HepG2 (cell line): ENCODE data around the gene KAT6B. TPM values are rescaled to one million over a fixed set of nuclear protein-coding genes. Genes with fewer than 3 reads are reported as not detected.

ENCODE experiments used
- ATAC-seq: fragments of 200-7000 bp; cut with Tn5 transposase; 3 replicates; pipeline ENCODE4 v1.9.1; 2020; ENCODE audit warnings: mild to moderate bottlenecking, moderate library complexity
- BruUV-seq: library from RNA; stranded (reverse); fragments of 400-500 nt; replicated peaks from 2 replicates; lab custom pipeline; 2021; lab: Mats Ljungman, UMichigan
- CTCF ChIA-PET: fragments of 300-600 bp; formaldehyde crosslinking; extraction: SDS; loops from one replicate; lab custom pipeline; 2021; ENCODE audit warnings: low total read pairs, inconsistent platforms, low intra/inter-chr PET ratio; lab: Yijun Ruan, JAX
- POLR2A ChIA-PET: fragments of 350-600 bp; sonication (Branson Sonifier 250); formaldehyde crosslinking; loops from one replicate; lab custom pipeline; 2020; ENCODE audit warnings: antibody characterized with exemption, inconsistent platforms; lab: Yijun Ruan, JAX
- DNase-seq: peaks from one replicate; pipeline ENCODE4 v3.0.0-alpha.2; 2015; ENCODE audit warnings: low spot score
- FAIRE-seq: peaks from 3 replicates; lab custom pipeline; 2011; peaks lifted over from hg19 to GRCh38; lab: Jason Lieb, UNC
- H2AFZ ChIP-seq: one replicate; pipeline ENCODE4 v1.6.1; 2011; ENCODE audit warnings: low read length, inconsistent platforms
- H3K27ac ChIP-seq: fragments of 300-600 bp; 3 replicates; pipeline ENCODE4 v1.8.0; 2011; ENCODE audit warnings: mixed run types, mild to moderate bottlenecking, mixed read lengths, low read length, inconsistent platforms; ENCODE audit not compliant: insufficient read depth; ENCODE audit errors: extremely low read length
- H3K27me3 ChIP-seq, 2 experiments: fragments of 200-600 bp in 1 of 2; 2 replicates in 1 of 2; 3 replicates in 1 of 2; pipeline versions ENCODE4 v1.6.0 to v1.8.0; 2011; ENCODE audit warnings: low read length in 2 of 2, mild to moderate bottlenecking in 2 of 2, moderate library complexity in 2 of 2, inconsistent platforms in 1 of 2; ENCODE audit not compliant: insufficient read depth in 2 of 2, control insufficient read depth in 1 of 2
- H3K36me3 ChIP-seq, 2 experiments: fragments of 200-600 bp in 1 of 2; replicated peaks in 1 of 2; 2 replicates in 1 of 2; 3 replicates in 1 of 2; pipeline versions ENCODE4 v1.5.1 to v1.8.0; 2011; ENCODE audit warnings: low read length in 2 of 2, inconsistent platforms in 1 of 2; ENCODE audit not compliant: insufficient read depth in 2 of 2, control insufficient read depth in 1 of 2
- H3K4me1 ChIP-seq: 2 replicates; pipeline ENCODE4 v1.5.1; 2012; ENCODE audit warnings: low read length, inconsistent platforms; ENCODE audit not compliant: insufficient read depth
- H3K4me2 ChIP-seq: 2 replicates; pipeline ENCODE4 v1.6.0; 2011; ENCODE audit warnings: low read depth, low read length, inconsistent platforms
- H3K4me3 ChIP-seq, 3 experiments: fragments of 200-600 bp in 1 of 3; sonication (generic), shearing (Covaris generic) in 1 of 3; replicated peaks in 1 of 3; 2 replicates each; pipeline ENCODE4 v1.5.1; 2011 to 2016; ENCODE audit warnings: low read length in 3 of 3, inconsistent platforms in 2 of 3, low read depth in 2 of 3, mild to moderate bottlenecking in 2 of 3, control low read depth in 1 of 3, mixed read lengths in 1 of 3; ENCODE audit not compliant: insufficient read depth in 1 of 3
- H3K79me2 ChIP-seq: one replicate; pipeline ENCODE4 v1.6.1; 2011; ENCODE audit warnings: low read length, inconsistent platforms; ENCODE audit not compliant: insufficient read depth
- H3K9ac ChIP-seq: 2 replicates; pipeline ENCODE4 v1.6.0; 2011; ENCODE audit warnings: mild to moderate bottlenecking, low read depth, low read length, inconsistent platforms; ENCODE audit not compliant: insufficient read depth
- H3K9me3 ChIP-seq: 2 replicates; pipeline ENCODE4 v1.5.1; 2012; ENCODE audit warnings: mild to moderate bottlenecking, low read length
- H4K20me1 ChIP-seq: 2 replicates; pipeline ENCODE4 v1.6.0; 2011; ENCODE audit warnings: inconsistent platforms, mild to moderate bottlenecking, low read length, moderate library complexity; ENCODE audit not compliant: insufficient read depth
- CREB1 ChIP-seq, 2 experiments: fragments of 450-650 bp in 1 of 2; IDR thresholded peaks; 2 replicates each; pipeline ENCODE4 v1.6.1; 2016 to 2017; ENCODE audit warnings: control low read depth in 1 of 2, mild to moderate bottlenecking in 1 of 2, missing compliant biosample characterization in 1 of 2, missing genetic modification characterization in 1 of 2
- HDAC6 ChIP-seq: fragments of 200-600 bp; sonication (generic); IDR thresholded peaks from 2 replicates; pipeline ENCODE4 v1.7.0; 2017; ENCODE audit warnings: mild to moderate bottlenecking, antibody characterized with exemption, low read length, low read depth
- KLF9 ChIP-seq: IDR thresholded peaks from 2 replicates; pipeline ENCODE4 v1.6.1; 2016; ENCODE audit warnings: low read depth
- NCOR1 ChIP-seq: fragments of 200-600 bp; sonication (generic); IDR thresholded peaks from 2 replicates; pipeline ENCODE4 v1.7.0; 2017; ENCODE audit warnings: antibody characterized with exemption, low read length, borderline replicate concordance
- ZNF224 ChIP-seq: sonication (generic); formaldehyde crosslinking; IDR thresholded peaks from 2 replicates; pipeline ENCODE4 v1.5.0; 2020; ENCODE audit warnings: mild to moderate bottlenecking, missing genetic modification reagents
- WGBS: methylation state at CpG from one replicate; pipeline ENCODE4 v1.1.6; 2017; ENCODE audit warnings: low lambda C conversion rate; 5-methylcytosine and 5-hydroxymethylcytosine counted together
- in situ Hi-C: cut with HindIII; loops from 2 replicates; pipeline ENCODE4 v1.10.0; 2017; ENCODE audit warnings: low pct_unique_long_range_greater_than_20kb; ENCODE audit not compliant: extremely low pct_ligation_motif_present
- intact Hi-C: fragments of 100-400 bp; cut with micrococcal nuclease; formaldehyde crosslinking; loops from one replicate; pipeline ENCODE4 v1.10.0; 2022; ENCODE audit not compliant: unreplicated experiment
- polyA plus RNA-seq, 8 experiments: library from polyadenylated mRNA; depleted of rRNA in 3 of 8; stranded (reverse) in 7 of 8; unstranded in 1 of 8; fragments of >200 nt; fragmentation: Illumina TruSeq in 4 of 8; extraction: Trizol in 4 of 8; gene quantifications; 2 replicates each; pipeline versions ENCODE4 v1.2.1 to v1.2.3, GENCODE V29; 2011 to 2016; ENCODE audit warnings: low read depth in 4 of 8, missing spikeins in 1 of 8, mixed read lengths in 1 of 8; ENCODE audit not compliant: insufficient read depth in 1 of 8
- total RNA-seq, 5 experiments: library from RNA; depleted of rRNA; stranded (reverse); fragments of >200 nt; fragmentation: Illumina TruSeq; extraction: Trizol; gene quantifications; 2 replicates each; pipeline ENCODE4 v1.2.3, GENCODE V29; 2016; ENCODE audit warnings: low read depth in 1 of 5
- TF ChIP-seq, protein P1 (sequence below), 2 experiments: sonication (generic) in 1 of 2; formaldehyde crosslinking in 1 of 2; IDR thresholded peaks; 2 replicates each; pipeline versions ENCODE4 v1.4.0 to v1.6.1; 2016 to 2020; ENCODE audit warnings: borderline replicate concordance in 1 of 2, low read depth in 1 of 2, mild to moderate bottlenecking in 1 of 2, missing genetic modification reagents in 1 of 2
- TF ChIP-seq, protein P2 (sequence below): sonication (generic); formaldehyde crosslinking; IDR thresholded peaks from 2 replicates; pipeline ENCODE4 v1.9.0; 2022; ENCODE audit warnings: missing genetic modification reagents, mild to moderate bottlenecking, borderline replicate concordance
- TF ChIP-seq, protein P3 (sequence below): sonication (generic); formaldehyde crosslinking; IDR thresholded peaks from one replicate; pipeline ENCODE4 v1.5.1; 2020; ENCODE audit warnings: mild to moderate bottlenecking, missing genetic modification reagents; ENCODE audit errors: not compliant biosample characterization

Gene KAT6B
- total and polyA plus RNA-seq, 2 of the 13 experiments (the other 11 are each of a cell fraction or from before 2014, with no cell fraction given) = 3.0 to 9.5 TPM

DNA sequence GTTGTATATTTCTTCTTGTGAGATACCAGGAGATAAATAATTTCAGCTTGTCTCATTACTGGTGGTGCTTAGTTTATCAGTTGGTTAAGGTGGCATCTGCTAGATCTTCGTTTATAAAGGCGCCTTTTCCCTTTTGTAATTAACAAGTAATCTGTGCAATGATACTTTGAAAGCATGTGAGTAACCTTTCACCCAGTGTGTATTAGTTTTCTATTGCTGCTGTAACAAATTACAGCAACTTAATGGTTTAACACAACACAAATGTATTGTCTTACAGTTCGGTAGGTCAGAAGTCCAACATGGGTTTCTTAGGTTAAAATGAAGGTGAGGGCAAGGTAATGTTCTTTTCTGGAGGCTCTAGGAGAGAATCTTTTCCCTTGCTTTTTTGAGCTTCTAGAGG is 30.5 kb downstream of the KAT6B start (continued):
- TF ChIP-seq, protein P1, sequence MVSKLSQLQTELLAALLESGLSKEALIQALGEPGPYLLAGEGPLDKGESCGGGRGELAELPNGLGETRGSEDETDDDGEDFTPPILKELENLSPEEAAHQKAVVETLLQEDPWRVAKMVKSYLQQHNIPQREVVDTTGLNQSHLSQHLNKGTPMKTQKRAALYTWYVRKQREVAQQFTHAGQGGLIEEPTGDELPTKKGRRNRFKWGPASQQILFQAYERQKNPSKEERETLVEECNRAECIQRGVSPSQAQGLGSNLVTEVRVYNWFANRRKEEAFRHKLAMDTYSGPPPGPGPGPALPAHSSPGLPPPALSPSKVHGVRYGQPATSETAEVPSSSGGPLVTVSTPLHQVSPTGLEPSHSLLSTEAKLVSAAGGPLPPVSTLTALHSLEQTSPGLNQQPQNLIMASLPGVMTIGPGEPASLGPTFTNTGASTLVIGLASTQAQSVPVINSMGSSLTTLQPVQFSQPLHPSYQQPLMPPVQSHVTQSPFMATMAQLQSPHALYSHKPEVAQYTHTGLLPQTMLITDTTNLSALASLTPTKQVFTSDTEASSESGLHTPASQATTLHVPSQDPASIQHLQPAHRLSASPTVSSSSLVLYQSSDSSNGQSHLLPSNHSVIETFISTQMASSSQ (IDR thresholded peaks at IDR 0.05; ENCODE audit: low read depth) = no peak
- TF ChIP-seq, protein P1 (CRISPR knock-in tag; IDR thresholded peaks at IDR 0.05; ENCODE audit: borderline replicate concordance) = no peak
- TF ChIP-seq, protein P2, sequence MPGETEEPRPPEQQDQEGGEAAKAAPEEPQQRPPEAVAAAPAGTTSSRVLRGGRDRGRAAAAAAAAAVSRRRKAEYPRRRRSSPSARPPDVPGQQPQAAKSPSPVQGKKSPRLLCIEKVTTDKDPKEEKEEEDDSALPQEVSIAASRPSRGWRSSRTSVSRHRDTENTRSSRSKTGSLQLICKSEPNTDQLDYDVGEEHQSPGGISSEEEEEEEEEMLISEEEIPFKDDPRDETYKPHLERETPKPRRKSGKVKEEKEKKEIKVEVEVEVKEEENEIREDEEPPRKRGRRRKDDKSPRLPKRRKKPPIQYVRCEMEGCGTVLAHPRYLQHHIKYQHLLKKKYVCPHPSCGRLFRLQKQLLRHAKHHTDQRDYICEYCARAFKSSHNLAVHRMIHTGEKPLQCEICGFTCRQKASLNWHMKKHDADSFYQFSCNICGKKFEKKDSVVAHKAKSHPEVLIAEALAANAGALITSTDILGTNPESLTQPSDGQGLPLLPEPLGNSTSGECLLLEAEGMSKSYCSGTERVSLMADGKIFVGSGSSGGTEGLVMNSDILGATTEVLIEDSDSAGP = no peak

DNA sequence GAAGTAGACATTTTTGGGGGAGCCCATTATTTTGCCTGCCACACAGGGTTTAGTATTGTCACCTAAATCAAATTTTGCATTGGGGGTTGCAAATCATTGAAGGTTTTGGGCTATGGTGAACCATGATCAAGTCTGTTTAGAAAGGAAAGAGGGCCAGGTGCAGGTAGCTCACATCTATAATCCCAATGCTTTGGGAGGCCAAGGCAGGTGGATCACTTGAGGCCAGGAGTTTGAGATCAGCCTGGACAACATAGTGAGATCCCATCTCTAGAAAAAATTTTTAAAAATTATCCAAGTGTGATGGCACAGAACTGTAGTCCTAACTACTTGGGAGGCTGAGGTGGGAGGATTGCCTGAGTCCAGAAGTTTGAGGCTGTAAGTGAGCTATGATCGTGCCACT is 31.2 kb downstream of the KAT6B start:
- Histone ChIP-seq H3K79me2 (peaks cover 6% of the 10 kb centered on the region), H2AFZ (no peak overlapping the region), H3K27ac (no peak overlapping the region), H3K4me2 (no peak overlapping the region), H3K36me3 (no peaks in the 10 kb centered on the region), H3K4me3 (no peak overlapping the region), H3K27me3 (no peaks in the 10 kb centered on the region), H3K9me3 (no peaks in the 10 kb centered on the region), H3K4me1 (no peaks in the 10 kb centered on the region), H3K9ac (no peak overlapping the region), H4K20me1 (no peaks in the 10 kb centered on the region)
- CTCF ChIA-PET = no interaction called here
- POLR2A ChIA-PET = no interaction called here
- no TSS peak for BruUV-seq
- in situ Hi-C loops (no loop called here), intact Hi-C loops (no loop called here)
- ATAC-seq = no peak
- FAIRE-seq = no peak
- WGBS = 100% methylated on average over 1 of the region's 1 CpG
- no peak for DNase-seq
- TF ChIP-seq ZNF224 (CRISPR knock-in tag) = no peak
- TF ChIP-seq, protein P3, sequence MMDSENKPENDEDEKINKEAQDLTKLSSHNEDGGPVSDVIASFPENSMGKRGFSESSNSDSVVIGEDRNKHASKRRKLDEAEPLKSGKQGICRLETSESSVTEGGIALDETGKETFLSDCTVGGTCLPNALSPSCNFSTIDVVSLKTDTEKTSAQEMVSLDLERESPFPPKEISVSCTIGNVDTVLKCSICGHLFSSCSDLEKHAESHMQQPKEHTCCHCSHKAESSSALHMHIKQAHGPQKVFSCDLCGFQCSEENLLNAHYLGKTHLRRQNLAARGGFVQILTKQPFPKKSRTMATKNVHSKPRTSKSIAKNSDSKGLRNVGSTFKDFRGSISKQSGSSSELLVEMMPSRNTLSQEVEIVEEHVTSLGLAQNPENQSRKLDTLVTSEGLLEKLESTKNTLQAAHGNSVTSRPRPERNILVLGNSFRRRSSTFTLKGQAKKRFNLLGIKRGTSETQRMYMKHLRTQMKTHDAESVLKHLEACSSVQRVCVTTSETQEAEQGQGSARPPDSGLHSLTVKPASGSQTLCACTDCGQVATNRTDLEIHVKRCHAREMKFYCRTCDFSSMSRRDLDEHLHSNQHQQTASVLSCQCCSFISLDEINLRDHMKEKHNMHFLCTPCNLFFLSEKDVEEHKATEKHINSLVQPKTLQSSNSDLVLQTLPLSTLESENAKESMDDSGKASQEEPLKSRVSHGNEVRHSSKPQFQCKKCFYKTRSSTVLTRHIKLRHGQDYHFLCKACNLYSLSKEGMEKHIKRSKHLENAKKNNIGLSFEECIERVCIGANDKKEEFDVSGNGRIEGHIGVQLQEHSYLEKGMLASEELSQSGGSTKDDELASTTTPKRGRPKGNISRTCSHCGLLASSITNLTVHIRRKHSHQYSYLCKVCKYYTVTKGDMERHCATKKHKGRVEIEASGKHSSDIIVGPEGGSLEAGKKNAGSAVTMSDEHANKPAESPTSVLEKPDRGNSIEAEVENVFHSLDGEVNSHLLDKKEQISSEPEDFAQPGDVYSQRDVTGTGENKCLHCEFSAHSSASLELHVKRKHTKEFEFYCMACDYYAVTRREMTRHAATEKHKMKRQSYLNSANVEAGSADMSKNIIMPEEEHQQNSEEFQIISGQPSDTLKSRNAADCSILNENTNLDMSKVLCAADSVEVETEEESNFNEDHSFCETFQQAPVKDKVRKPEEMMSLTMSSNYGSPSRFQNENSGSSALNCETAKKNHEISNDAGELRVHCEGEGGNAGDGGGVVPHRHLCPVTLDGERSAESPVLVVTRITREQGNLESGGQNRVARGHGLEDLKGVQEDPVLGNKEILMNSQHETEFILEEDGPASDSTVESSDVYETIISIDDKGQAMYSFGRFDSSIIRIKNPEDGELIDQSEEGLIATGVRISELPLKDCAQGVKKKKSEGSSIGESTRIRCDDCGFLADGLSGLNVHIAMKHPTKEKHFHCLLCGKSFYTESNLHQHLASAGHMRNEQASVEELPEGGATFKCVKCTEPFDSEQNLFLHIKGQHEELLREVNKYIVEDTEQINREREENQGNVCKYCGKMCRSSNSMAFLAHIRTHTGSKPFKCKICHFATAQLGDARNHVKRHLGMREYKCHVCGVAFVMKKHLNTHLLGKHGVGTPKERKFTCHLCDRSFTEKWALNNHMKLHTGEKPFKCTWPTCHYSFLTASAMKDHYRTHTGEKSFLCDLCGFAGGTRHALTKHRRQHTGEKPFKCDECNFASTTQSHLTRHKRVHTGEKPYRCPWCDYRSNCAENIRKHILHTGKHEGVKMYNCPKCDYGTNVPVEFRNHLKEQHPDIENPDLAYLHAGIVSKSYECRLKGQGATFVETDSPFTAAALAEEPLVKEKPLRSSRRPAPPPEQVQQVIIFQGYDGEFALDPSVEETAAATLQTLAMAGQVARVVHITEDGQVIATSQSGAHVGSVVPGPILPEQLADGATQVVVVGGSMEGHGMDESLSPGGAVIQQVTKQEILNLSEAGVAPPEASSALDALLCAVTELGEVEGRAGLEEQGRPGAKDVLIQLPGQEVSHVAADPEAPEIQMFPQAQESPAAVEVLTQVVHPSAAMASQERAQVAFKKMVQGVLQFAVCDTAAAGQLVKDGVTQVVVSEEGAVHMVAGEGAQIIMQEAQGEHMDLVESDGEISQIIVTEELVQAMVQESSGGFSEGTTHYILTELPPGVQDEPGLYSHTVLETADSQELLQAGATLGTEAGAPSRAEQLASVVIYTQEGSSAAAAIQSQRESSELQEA (CRISPR knock-in tag) = no peak
- TF ChIP-seq KLF9 = no peak
- TF ChIP-seq NCOR1 = no peak
- no peak for TF ChIP-seq HDAC6
- no peak for TF ChIP-seq CREB1 (IDR thresholded peaks at IDR 0.05)
- no peak for TF ChIP-seq CREB1 (CRISPR knock-in tag; IDR thresholded peaks at IDR 0.05)
